ENCODE data around the gene RNF17.

- TF ChIP-seq EZH2 (IDR thresholded peaks at IDR 0.05; ENCODE audit: insufficient read depth, poor library complexity, severe bottlenecking) (no peak), EZH2phosphoT487 (IDR thresholded peaks at IDR 0.05; ENCODE audit: insufficient read depth, low read depth) (no peak)
Observed at GRCh38 chr13:24929196-24929595, 165.2 kb downstream of the RNF17 start.
